Measurements from ENCODE around the gene DHX29. TPM values are rescaled to one million over a fixed set of nuclear protein-coding genes. Genes with fewer than 3 reads are reported as not detected.

The DHX29 gene
- total RNA-seq, 4 donors from 2014 or later: 33.1 to 44.6 (median 41.0) TPM

GRCh38 chr5:55241746-55242145 lies 65.7 kb downstream of the DHX29 start:
- intact Hi-C loops (cut with DNase I; ENCODE audit: low total_unique reads) (no loop called here), in situ Hi-C loops (cut with MboI; ENCODE audit: low sequenced_read_pairs in 4 of 4) (no loop called here)
- ATAC-seq (no peak), DNase-seq (no peak)
- Histone ChIP-seq H3K9me3 (no peaks in the 10 kb centered on the region), H3K27me3 (peaks cover 8 to 16% (median 14%) of the 10 kb centered on the region in 3 donors), H3K27ac (no peak overlapping the region), H3K36me3 (no peaks in the 10 kb centered on the region), H3K4me1 (no peaks in the 10 kb centered on the region), H3K4me3 (no peak overlapping the region)
- TF ChIP-seq CTCF (IDR thresholded peaks at IDR 0.05 in 4 of 5, conservative IDR thresholded peaks at IDR 0.05 in 1 of 5): no peak
- no peak for TF ChIP-seq POLR2A (IDR thresholded peaks at IDR 0.05)

DNA sequence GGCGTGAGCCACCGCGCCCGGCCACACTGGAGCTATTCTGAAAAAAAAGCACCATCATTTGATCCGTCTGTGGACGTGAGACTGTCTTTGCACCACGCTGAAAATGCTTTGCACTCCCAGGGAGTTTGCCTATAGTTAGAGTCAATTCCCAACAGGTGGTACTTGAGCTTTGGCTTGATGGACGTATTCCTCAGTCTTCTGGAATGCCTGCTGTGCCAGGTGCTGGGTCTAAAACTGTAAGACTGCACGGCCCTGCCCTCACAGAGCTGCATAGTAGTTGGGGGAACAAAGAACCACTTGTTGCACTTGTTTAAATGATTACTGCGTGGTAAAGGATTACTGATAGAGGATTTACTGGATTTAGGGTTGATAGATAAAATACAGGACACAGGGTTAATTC lies 70.7 kb downstream of the DHX29 start:
- in situ Hi-C loops (cut with MboI; ENCODE audit: low sequenced_read_pairs in 4 of 4) (loop anchor here in 1 of 4 donors (5.0 kb wide), 1 partner anchor 64 kb away; the partner anchor contains the start of gene CDC20B), intact Hi-C loops (cut with DNase I; ENCODE audit: low total_unique reads) (no loop called here)
- TF ChIP-seq CTCF (IDR thresholded peaks at IDR 0.05 in 4 of 5, conservative IDR thresholded peaks at IDR 0.05 in 1 of 5): no peak
- no peak for TF ChIP-seq POLR2A (IDR thresholded peaks at IDR 0.05)
- Histone ChIP-seq H3K27ac (no peak overlapping the region), H3K9me3 (no peaks in the 10 kb centered on the region), H3K27me3 (peaks cover 52 to 63% (median 54%) of the 10 kb centered on the region in 3 donors), H3K4me1 (peaks cover 20 to 25% of the 10 kb centered on the region in 2 donors), H3K36me3 (no peaks in the 10 kb centered on the region), H3K4me3 (no peak overlapping the region)
- ATAC-seq: no peak
- DNase-seq: no peak

DNA sequence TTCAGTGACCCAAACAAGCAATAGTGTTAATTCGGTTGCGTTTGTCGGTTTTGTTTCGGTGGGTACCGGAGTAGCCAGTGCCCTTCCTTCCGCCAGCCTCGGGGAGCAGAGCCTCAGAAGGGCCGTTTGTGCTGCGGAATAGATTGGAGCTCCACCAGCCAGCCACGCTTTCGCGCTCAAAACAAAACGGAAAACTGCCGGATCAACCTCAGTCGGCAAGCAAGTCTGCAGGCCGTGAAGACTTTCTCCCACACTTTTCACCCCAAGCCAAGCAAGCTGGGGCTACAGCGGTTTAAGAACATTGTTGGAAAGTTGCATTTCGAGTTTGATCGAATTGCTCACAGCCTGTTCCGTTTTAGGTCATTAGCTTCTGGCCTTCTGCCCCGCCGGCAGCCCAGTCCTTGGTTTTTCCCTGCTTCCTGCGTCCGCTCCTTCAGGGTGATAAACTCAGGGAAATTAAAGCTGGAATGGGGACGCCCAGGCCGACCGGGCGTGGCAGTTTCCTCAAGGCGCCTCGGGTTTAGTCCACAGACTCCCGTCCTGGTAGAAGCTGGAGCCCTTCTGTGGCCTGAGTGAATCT lies 73.3 kb downstream of the DHX29 start:
- H3K4me3 ChIP-seq: peak overlapping the region; percentile 55 to 90 (median 60)
- no peaks in the 10 kb centered on the region for H3K36me3 ChIP-seq
- ATAC-seq: no peak
- H3K9me3 ChIP-seq: no peaks in the 10 kb centered on the region
- in situ Hi-C loops (cut with MboI; ENCODE audit: low sequenced_read_pairs in 4 of 4): no loop called here
- peaks cover 30 to 32% of the 10 kb centered on the region in 2 donors for H3K4me1 ChIP-seq
- intact Hi-C loops (cut with DNase I; ENCODE audit: low total_unique reads): no loop called here
- H3K27me3 ChIP-seq: peaks cover 75 to 80% (median 79%) of the 10 kb centered on the region in 3 donors
- no peak for DNase-seq
- no peak overlapping the region for H3K27ac ChIP-seq
- TF ChIP-seq CTCF (IDR thresholded peaks at IDR 0.05 in 4 of 5, conservative IDR thresholded peaks at IDR 0.05 in 1 of 5) (no peak), POLR2A (IDR thresholded peaks at IDR 0.05) (no peak)

- in situ Hi-C loops (cut with MboI; ENCODE audit: low sequenced_read_pairs in 4 of 4) (no loop called here), intact Hi-C loops (cut with DNase I; ENCODE audit: low total_unique reads) (loop anchor here (2.0 kb wide), 1 partner anchor 60 kb away; the partner anchor contains the start of gene CDC20B)
- DNase-seq: no peak
- Histone ChIP-seq H3K4me3 (peak within 1 kb of the TSS; percentile 55 to 90 (median 60)), H3K9me3 (no peaks in the 10 kb centered on the region), H3K36me3 (no peaks in the 10 kb centered on the region), H3K27ac (no peak within 1 kb of the TSS), H3K27me3 (peaks cover 84 to 90% (median 88%) of the 10 kb centered on the region in 3 donors), H3K4me1 (peaks cover 30 to 32% of the 10 kb centered on the region in 2 donors)
- peak; percentile 53 to 57 for ATAC-seq
- no peak for TF ChIP-seq POLR2A (IDR thresholded peaks at IDR 0.05)
- no peak for TF ChIP-seq CTCF (IDR thresholded peaks at IDR 0.05 in 4 of 5, conservative IDR thresholded peaks at IDR 0.05 in 1 of 5)
Observed at GRCh38 chr5:55232985-55233928, 74.2 kb downstream of the DHX29 start, which contains the start of gene CCNO. Gene CCNO, minus strand, starts transcription at chr5:55233608. Its CDS starts 85 bp downstream, at chr5:55233523.
